GM20000 (cell line): Measurements from ENCODE around the gene LTBP1.
"Not testable (repeated sequence)": the region's sequence is repeated elsewhere in the genome, so short reads cannot be mapped to it uniquely, and the experiment has no call there.

Source experiments
- DNase-seq: peaks from one replicate; pipeline ENCODE4 v3.0.0; 2012; ENCODE audit warnings: low spot score
- CTCF ChIP-seq: IDR thresholded peaks from 2 replicates; pipeline ENCODE4 v1.5.1; 2012; ENCODE audit warnings: mild to moderate bottlenecking, control low read depth; ENCODE audit errors: extremely low read depth, missing control alignments

Gene LTBP1

GRCh38 chr2:33153008-33153407, 206.3 kb downstream of the LTBP1 start:
- DNase-seq = no peak
- no peak for TF ChIP-seq CTCF

- no peak for TF ChIP-seq CTCF
- DNase-seq = no peak
Measured at GRCh38 chr2:33158482-33159003, 211.8 kb downstream of the LTBP1 start.

GRCh38 chr2:33160191-33160590, 213.4 kb downstream of the LTBP1 start:
- DNase-seq = no peak
- no peak for TF ChIP-seq CTCF

- no peak for DNase-seq
- no peak for TF ChIP-seq CTCF
Measured at GRCh38 chr2:33166287-33166881, 219.6 kb downstream of the LTBP1 start.

GRCh38 chr2:33167622-33168245, 221.0 kb downstream of the LTBP1 start:
- DNase-seq = no peak
- no peak for TF ChIP-seq CTCF

GRCh38 chr2:33168425-33168824, 221.7 kb downstream of the LTBP1 start:
- no peak for DNase-seq
- no peak for TF ChIP-seq CTCF

GRCh38 chr2:33168922-33169321, 222.2 kb downstream of the LTBP1 start:
- no peak for DNase-seq
- no peak for TF ChIP-seq CTCF

- DNase-seq = not testable (repeated sequence)
Measured at GRCh38 chr2:33170251-33170650, 223.5 kb downstream of the LTBP1 start.
